ENCODE measurements around the gene LPP.

LPP gene

GRCh38 chr3:188522115-188522514, 368.2 kb downstream of the LPP start:
- H3K4me3 ChIP-seq (ENCODE audit: low read length): no peak overlapping the region
- H3K36me3 ChIP-seq (ENCODE audit: control insufficient read depth, insufficient read depth, low read length): no peaks in the 10 kb centered on the region
- no peak overlapping the region for H3K4ac ChIP-seq (ENCODE audit: low read depth, low read length)
- DNase-seq: no peak
- H3K4me2 ChIP-seq (ENCODE audit: low read length): no peak overlapping the region
- H3K27me3 ChIP-seq (ENCODE audit: insufficient read depth, low read length, poor library complexity): no peaks in the 10 kb centered on the region
- H2AK5ac ChIP-seq (ENCODE audit: low read length): no peak overlapping the region
- no peak overlapping the region for H2BK5ac ChIP-seq (ENCODE audit: low read length)
- H3K4me1 ChIP-seq (ENCODE audit: control insufficient read depth, low read depth, low read length): no peaks in the 10 kb centered on the region
- H2BK15ac ChIP-seq (replicated peaks; ENCODE audit: low read depth): no peak overlapping the region
- no peak overlapping the region for H3K56ac ChIP-seq (ENCODE audit: low read length)
- H2BK120ac ChIP-seq (ENCODE audit: low read depth, low read length): no peak overlapping the region
- no peak overlapping the region for H3K23ac ChIP-seq (ENCODE audit: low read length)
- no peak overlapping the region for H4K8ac ChIP-seq (ENCODE audit: low read depth, low read length)
- H3K18ac ChIP-seq (ENCODE audit: low read length): no peak overlapping the region
- H3K9ac ChIP-seq (ENCODE audit: low read length): no peak overlapping the region
- no CpG with 5 or more reads among the region's 3 CpGs for WGBS (ENCODE audit: extremely low coverage, insufficient coverage, low lambda C conversion rate)
- no peak overlapping the region for H4K5ac ChIP-seq (ENCODE audit: low read length)
- no peaks in the 10 kb centered on the region for H3K79me2 ChIP-seq (ENCODE audit: control insufficient read depth, insufficient read depth, low read length)
- no peaks in the 10 kb centered on the region for H3K79me1 ChIP-seq (ENCODE audit: low read length)
- no peak overlapping the region for H3K27ac ChIP-seq (ENCODE audit: low read depth, low read length)

DNA sequence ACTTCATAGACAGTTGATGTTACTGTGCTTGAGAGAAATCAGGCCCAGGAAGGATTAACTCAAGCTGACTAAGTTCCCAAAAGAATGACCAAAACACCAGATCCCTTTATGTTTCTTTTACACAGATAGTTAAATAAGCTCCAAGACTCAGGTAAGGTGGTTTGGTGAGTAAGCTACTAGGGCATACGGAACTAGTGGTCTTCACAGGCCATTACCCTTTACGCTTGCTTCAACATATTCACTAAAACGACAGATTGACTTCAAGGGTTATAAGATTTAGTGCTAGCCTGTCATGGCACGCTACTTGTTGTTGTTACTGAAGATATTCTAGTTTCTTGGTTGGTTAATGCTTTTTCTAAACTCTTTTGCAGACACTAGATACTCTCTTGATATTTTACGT, 369.3 kb downstream of the LPP start:
- Histone ChIP-seq H3K27ac (ENCODE audit: low read depth, low read length) (no peak overlapping the region), H4K5ac (ENCODE audit: low read length) (no peak overlapping the region), H2AK5ac (ENCODE audit: low read length) (no peak overlapping the region), H3K4me1 (ENCODE audit: control insufficient read depth, low read depth, low read length) (no peaks in the 10 kb centered on the region), H3K4ac (ENCODE audit: low read depth, low read length) (no peak overlapping the region), H3K56ac (ENCODE audit: low read length) (no peak overlapping the region), H3K36me3 (ENCODE audit: control insufficient read depth, insufficient read depth, low read length) (no peaks in the 10 kb centered on the region), H3K79me1 (ENCODE audit: low read length) (no peaks in the 10 kb centered on the region), H3K18ac (ENCODE audit: low read length) (no peak overlapping the region), H3K4me3 (ENCODE audit: low read length) (no peak overlapping the region), H3K79me2 (ENCODE audit: control insufficient read depth, insufficient read depth, low read length) (no peaks in the 10 kb centered on the region), H3K4me2 (ENCODE audit: low read length) (no peak overlapping the region), H3K27me3 (ENCODE audit: insufficient read depth, low read length, poor library complexity) (no peaks in the 10 kb centered on the region), H3K23ac (ENCODE audit: low read length) (no peak overlapping the region), H4K8ac (ENCODE audit: low read depth, low read length) (no peak overlapping the region), H2BK15ac (replicated peaks; ENCODE audit: low read depth) (no peak overlapping the region), H3K9ac (ENCODE audit: low read length) (no peak overlapping the region), H2BK120ac (ENCODE audit: low read depth, low read length) (no peak overlapping the region), H2BK5ac (ENCODE audit: low read length) (no peak overlapping the region)
- no peak for DNase-seq
- no CpG with 5 or more reads among the region's 5 CpGs for WGBS (ENCODE audit: extremely low coverage, insufficient coverage, low lambda C conversion rate)

DNA sequence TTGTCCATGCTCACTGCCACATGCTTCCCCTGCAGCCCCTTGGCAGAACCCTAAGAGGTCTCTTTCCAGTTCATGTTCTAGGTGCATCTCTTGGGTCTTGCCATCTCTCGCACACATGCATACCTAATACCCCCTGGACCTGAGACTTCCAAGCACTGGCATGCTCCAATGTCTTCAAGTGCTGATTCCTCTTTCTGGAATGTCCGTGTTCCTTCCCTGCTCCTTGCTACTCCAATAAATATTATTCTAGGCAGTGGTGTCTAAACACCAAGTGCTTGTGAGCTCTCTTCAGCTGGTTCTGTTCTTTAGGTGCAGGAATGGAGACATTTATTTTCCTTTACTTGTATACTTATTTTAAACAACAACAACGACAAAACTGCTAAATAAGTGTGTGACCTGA, 370.1 kb downstream of the LPP start:
- no peaks in the 10 kb centered on the region for H3K79me2 ChIP-seq (ENCODE audit: control insufficient read depth, insufficient read depth, low read length)
- no peak overlapping the region for H3K18ac ChIP-seq (ENCODE audit: low read length)
- no peak overlapping the region for H3K4me2 ChIP-seq (ENCODE audit: low read length)
- H3K27ac ChIP-seq (ENCODE audit: low read depth, low read length): no peak overlapping the region
- no peak overlapping the region for H3K4me3 ChIP-seq (ENCODE audit: low read length)
- H2BK120ac ChIP-seq (ENCODE audit: low read depth, low read length): no peak overlapping the region
- H3K36me3 ChIP-seq (ENCODE audit: control insufficient read depth, insufficient read depth, low read length): no peaks in the 10 kb centered on the region
- no peak overlapping the region for H3K9ac ChIP-seq (ENCODE audit: low read length)
- no peak overlapping the region for H3K4ac ChIP-seq (ENCODE audit: low read depth, low read length)
- no peak for DNase-seq
- no peaks in the 10 kb centered on the region for H3K4me1 ChIP-seq (ENCODE audit: control insufficient read depth, low read depth, low read length)
- H3K27me3 ChIP-seq (ENCODE audit: insufficient read depth, low read length, poor library complexity): no peaks in the 10 kb centered on the region
- no peaks in the 10 kb centered on the region for H3K79me1 ChIP-seq (ENCODE audit: low read length)
- no peak overlapping the region for H2BK5ac ChIP-seq (ENCODE audit: low read length)
- H3K56ac ChIP-seq (ENCODE audit: low read length): no peak overlapping the region
- H2BK15ac ChIP-seq (replicated peaks; ENCODE audit: low read depth): no peak overlapping the region
- no peak overlapping the region for H4K8ac ChIP-seq (ENCODE audit: low read depth, low read length)
- no peak overlapping the region for H2AK5ac ChIP-seq (ENCODE audit: low read length)
- H4K5ac ChIP-seq (ENCODE audit: low read length): no peak overlapping the region
- WGBS (ENCODE audit: extremely low coverage, insufficient coverage, low lambda C conversion rate): no CpG with 5 or more reads among the region's 3 CpGs
- H3K23ac ChIP-seq (ENCODE audit: low read length): no peak overlapping the region

GRCh38 chr3:188526057-188526456, 372.1 kb downstream of the LPP start:
- H2BK120ac ChIP-seq (ENCODE audit: low read depth, low read length): no peak overlapping the region
- no peak overlapping the region for H3K4ac ChIP-seq (ENCODE audit: low read depth, low read length)
- no peak overlapping the region for H3K27ac ChIP-seq (ENCODE audit: low read depth, low read length)
- no peak overlapping the region for H2BK5ac ChIP-seq (ENCODE audit: low read length)
- no CpG with 5 or more reads among the region's 5 CpGs for WGBS (ENCODE audit: extremely low coverage, insufficient coverage, low lambda C conversion rate)
- H4K8ac ChIP-seq (ENCODE audit: low read depth, low read length): no peak overlapping the region
- H3K9ac ChIP-seq (ENCODE audit: low read length): no peak overlapping the region
- no peaks in the 10 kb centered on the region for H3K27me3 ChIP-seq (ENCODE audit: insufficient read depth, low read length, poor library complexity)
- no peak overlapping the region for H3K4me3 ChIP-seq (ENCODE audit: low read length)
- H3K18ac ChIP-seq (ENCODE audit: low read length): no peak overlapping the region
- H4K5ac ChIP-seq (ENCODE audit: low read length): no peak overlapping the region
- H3K56ac ChIP-seq (ENCODE audit: low read length): no peak overlapping the region
- H3K79me2 ChIP-seq (ENCODE audit: control insufficient read depth, insufficient read depth, low read length): no peaks in the 10 kb centered on the region
- no peak for DNase-seq
- H3K4me1 ChIP-seq (ENCODE audit: control insufficient read depth, low read depth, low read length): no peaks in the 10 kb centered on the region
- H3K23ac ChIP-seq (ENCODE audit: low read length): no peak overlapping the region
- H2BK15ac ChIP-seq (replicated peaks; ENCODE audit: low read depth): no peak overlapping the region
- H3K4me2 ChIP-seq (ENCODE audit: low read length): no peak overlapping the region
- no peaks in the 10 kb centered on the region for H3K36me3 ChIP-seq (ENCODE audit: control insufficient read depth, insufficient read depth, low read length)
- H3K79me1 ChIP-seq (ENCODE audit: low read length): no peaks in the 10 kb centered on the region
- no peak overlapping the region for H2AK5ac ChIP-seq (ENCODE audit: low read length)

GRCh38 chr3:188527389-188527788, 373.4 kb downstream of the LPP start:
- no peak overlapping the region for H2BK120ac ChIP-seq (ENCODE audit: low read depth, low read length)
- WGBS (ENCODE audit: extremely low coverage, insufficient coverage, low lambda C conversion rate): no CpG with 5 or more reads among the region's 2 CpGs

GRCh38 chr3:188528396-188528795, 374.4 kb downstream of the LPP start:
- Histone ChIP-seq H2BK15ac (replicated peaks; ENCODE audit: low read depth) (no peak overlapping the region), H3K4me2 (ENCODE audit: low read length) (no peak overlapping the region), H4K8ac (ENCODE audit: low read depth, low read length) (no peak overlapping the region), H3K9ac (ENCODE audit: low read length) (no peak overlapping the region), H4K5ac (ENCODE audit: low read length) (no peak overlapping the region), H2BK120ac (ENCODE audit: low read depth, low read length) (no peak overlapping the region), H3K27me3 (ENCODE audit: insufficient read depth, low read length, poor library complexity) (no peaks in the 10 kb centered on the region), H3K4me3 (ENCODE audit: low read length) (no peak overlapping the region), H2AK5ac (ENCODE audit: low read length) (no peak overlapping the region), H3K18ac (ENCODE audit: low read length) (no peak overlapping the region), H3K79me2 (ENCODE audit: control insufficient read depth, insufficient read depth, low read length) (no peaks in the 10 kb centered on the region), H3K36me3 (ENCODE audit: control insufficient read depth, insufficient read depth, low read length) (no peaks in the 10 kb centered on the region), H3K56ac (ENCODE audit: low read length) (no peak overlapping the region), H2BK5ac (ENCODE audit: low read length) (no peak overlapping the region), H3K27ac (ENCODE audit: low read depth, low read length) (no peak overlapping the region), H3K23ac (ENCODE audit: low read length) (no peak overlapping the region), H3K4me1 (ENCODE audit: control insufficient read depth, low read depth, low read length) (no peaks in the 10 kb centered on the region), H3K79me1 (ENCODE audit: low read length) (no peaks in the 10 kb centered on the region), H3K4ac (ENCODE audit: low read depth, low read length) (no peak overlapping the region)
- WGBS (ENCODE audit: extremely low coverage, insufficient coverage, low lambda C conversion rate): no CpG with 5 or more reads among the region's 3 CpGs
- DNase-seq: no peak

More at GRCh38 chr3:188527389-188527788, 373.4 kb downstream of the LPP start:
- Histone ChIP-seq H2BK15ac (replicated peaks; ENCODE audit: low read depth) (no peak overlapping the region), H3K18ac (ENCODE audit: low read length) (no peak overlapping the region), H2AK5ac (ENCODE audit: low read length) (no peak overlapping the region), H3K36me3 (ENCODE audit: control insufficient read depth, insufficient read depth, low read length) (no peaks in the 10 kb centered on the region), H3K56ac (ENCODE audit: low read length) (no peak overlapping the region), H3K27ac (ENCODE audit: low read depth, low read length) (no peak overlapping the region), H4K5ac (ENCODE audit: low read length) (no peak overlapping the region), H3K23ac (ENCODE audit: low read length) (no peak overlapping the region), H4K8ac (ENCODE audit: low read depth, low read length) (no peak overlapping the region), H3K4me1 (ENCODE audit: control insufficient read depth, low read depth, low read length) (no peaks in the 10 kb centered on the region), H3K4me3 (ENCODE audit: low read length) (no peak overlapping the region), H3K9ac (ENCODE audit: low read length) (no peak overlapping the region), H3K27me3 (ENCODE audit: insufficient read depth, low read length, poor library complexity) (no peaks in the 10 kb centered on the region), H3K4me2 (ENCODE audit: low read length) (no peak overlapping the region), H3K4ac (ENCODE audit: low read depth, low read length) (no peak overlapping the region), H3K79me2 (ENCODE audit: control insufficient read depth, insufficient read depth, low read length) (no peaks in the 10 kb centered on the region), H2BK5ac (ENCODE audit: low read length) (no peak overlapping the region), H3K79me1 (ENCODE audit: low read length) (no peaks in the 10 kb centered on the region)
- DNase-seq: no peak
